Spleen (tissue), 11 donors: ENCODE results near the gene HACD2. TPM values are rescaled to one million over a fixed set of nuclear protein-coding genes. Genes with fewer than 3 reads are reported as not detected.
A peak's percentile ranks its signal among the peaks of the same experiment; 100 is the strongest.

Experiments
- DNase-seq: peaks from one replicate; pipeline ENCODE4 v3.0.0-alpha.2; 2020
- H3K27ac ChIP-seq, 8 donors: fragments of 200-600 bp; sonication (generic) in 7 of 8; 1 replicate in 4 of 8; 2 replicates in 4 of 8; pipeline versions ENCODE4 v1.5.0 to v1.8.0; 2016 to 2021; ENCODE audit warnings: inconsistent platforms in 4 of 8, mild to moderate bottlenecking in 4 of 8, moderate library complexity in 1 of 8
- H3K27me3 ChIP-seq, 7 donors: fragments of 200-600 bp; sonication (generic) in 6 of 7; replicated peaks in 1 of 7; 1 replicate in 4 of 7; 2 replicates in 3 of 7; pipeline versions ENCODE4 v1.5.0 to v1.8.0; 2016 to 2021; ENCODE audit warnings: inconsistent platforms in 3 of 7, mild to moderate bottlenecking in 1 of 7
- H3K36me3 ChIP-seq, 6 donors: fragments of 200-600 bp; sonication (generic) in 5 of 6; 1 replicate in 4 of 6; 2 replicates in 2 of 6; pipeline versions ENCODE4 v1.5.0 to v1.8.0; 2016 to 2021; ENCODE audit warnings: inconsistent platforms in 2 of 6
- H3K4me1 ChIP-seq, 6 donors: fragments of 200-600 bp; sonication (generic) in 5 of 6; 1 replicate in 3 of 6; 2 replicates in 3 of 6; pipeline versions ENCODE4 v1.5.0 to v1.8.0; 2016 to 2021; ENCODE audit warnings: inconsistent platforms in 3 of 6
- H3K4me3 ChIP-seq, 8 donors: fragments of 200-600 bp; sonication (generic) in 7 of 8; 1 replicate in 4 of 8; 2 replicates in 4 of 8; pipeline versions ENCODE4 v1.5.0 to v1.8.0; 2016 to 2021; ENCODE audit warnings: inconsistent platforms in 4 of 8, mild to moderate bottlenecking in 4 of 8, moderate library complexity in 2 of 8
- H3K9me3 ChIP-seq, 8 donors: fragments of 200-600 bp; sonication (generic) in 7 of 8; 1 replicate in 4 of 8; 2 replicates in 4 of 8; pipeline versions ENCODE4 v1.5.0 to v1.8.0; 2016 to 2021; ENCODE audit warnings: inconsistent platforms in 4 of 8
- POLR2A ChIP-seq, 3 donors: fragments of 450-650 bp; IDR thresholded peaks; one replicate each; pipeline ENCODE4 v1.5.1; 2017; ENCODE audit warnings: antibody characterized with exemption in 3 of 3, mild to moderate bottlenecking in 1 of 3
- POLR2AphosphoS5 ChIP-seq, 3 donors: sonication (generic); formaldehyde crosslinking; IDR thresholded peaks; one replicate each; pipeline ENCODE4 v1.5.1; 2017; ENCODE audit warnings: antibody characterized with exemption in 3 of 3
- WGBS, 5 donors: extraction: QIAGEN DNeasy Blood & Tissue Kit in 3 of 5; methylation state at CpG; one replicate each; pipeline versions ENCODE4 v1.1.5 to v1.1.7; 2013 to 2018; 5-methylcytosine and 5-hydroxymethylcytosine counted together
- intact Hi-C: fragments of 100-400 bp; cut with DNase I; formaldehyde crosslinking; loops from one replicate; pipeline ENCODE4 v1.15.0; 2023; ENCODE audit warnings: low total_unique reads
- polyA plus RNA-seq, 3 donors: library from polyadenylated mRNA; stranded (reverse); fragments of 200-250 nt; gene quantifications; one replicate each; pipeline ENCODE4 v1.2.1, GENCODE V29; 2013
- total RNA-seq, 7 donors: library from RNA; depleted of rRNA in 3 of 7; stranded (reverse); fragments of >200 nt in 3 of 7; fragmentation: NEBNext Ultra II Directional in 4 of 7; extraction: Animal tissue kit (Norgen Biotek cat#: 25700) in 4 of 7; gene quantifications; one replicate each; pipeline versions ENCODE4 v1.1.0 to v1.2.1, GENCODE V29; 2016 to 2021
- TF ChIP-seq, protein P1 (sequence below), 11 experiments: fragments of 200-600 bp in 7 of 11; fragments of 450-650 bp in 4 of 11; sonication (generic) in 4 of 11; IDR thresholded peaks in 8 of 11; conservative IDR thresholded peaks in 3 of 11; 1 replicate in 7 of 11; 2 replicates in 4 of 11; pipeline versions ENCODE4 v1.4.0 to v1.8.0; 2016 to 2021; ENCODE audit warnings: antibody characterized with exemption in 11 of 11, inconsistent platforms in 4 of 11, mild to moderate bottlenecking in 1 of 11
- donor health status: healthy with polysubstance abuse.
- donor health status: DM: no; HTN: no; CAD: no; lungs with moderate emphysema.
- donor health status: DM: no; HTN: no; CAD: no.
- donor health status: Bipolar disorder and iron deficiency.
- donor health status: healthy.
- donor health status: DM: no; HTN: no; CAD: no.
- donor health status: DM: yes; HTN: yes; CAD: no.

The HACD2 gene
- total and polyA plus RNA-seq, 10 donors = 6.0 to 26.6 (median 18.9) TPM

DNA sequence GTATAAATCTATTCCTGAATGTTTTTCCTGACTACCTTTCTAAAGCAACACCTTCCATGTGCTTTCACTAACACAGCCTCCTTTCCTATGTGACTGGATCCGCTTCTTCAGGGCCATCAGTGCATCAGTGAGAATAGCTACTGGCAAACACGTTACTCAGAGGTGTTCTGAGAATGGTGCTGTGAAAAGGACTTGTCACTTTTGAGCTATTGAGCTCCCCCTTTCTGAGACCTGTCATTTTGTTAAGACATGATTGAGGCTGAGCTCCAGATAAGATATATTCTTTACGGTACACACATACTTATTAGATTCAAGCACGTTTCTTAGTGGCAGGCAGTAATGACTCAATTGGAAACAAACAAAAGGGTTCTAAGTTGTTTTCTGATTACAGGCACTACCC, 90.9 kb downstream of the HACD2 start:
- intact Hi-C loops = loop anchor here (5.0 kb wide), 1 partner anchor 167 kb away; no protein-coding TSS in a partner anchor
- Histone ChIP-seq H3K9me3 (no peaks in the 10 kb centered on the region), H3K4me1 (peaks cover 0 to 9% (median 0%) of the 10 kb centered on the region in 6 donors), H3K4me3 (no peak overlapping the region), H3K27me3 (no peaks in the 10 kb centered on the region), H3K36me3 (peaks cover 0 to 75% (median 18%) of the 10 kb centered on the region in 6 donors), H3K27ac (no peak overlapping the region)
- DNase-seq = no peak
- TF ChIP-seq POLR2A (IDR thresholded peaks at IDR 0.05) (no peak), POLR2AphosphoS5 (IDR thresholded peaks at IDR 0.05) (no peak)
- TF ChIP-seq, protein P1, sequence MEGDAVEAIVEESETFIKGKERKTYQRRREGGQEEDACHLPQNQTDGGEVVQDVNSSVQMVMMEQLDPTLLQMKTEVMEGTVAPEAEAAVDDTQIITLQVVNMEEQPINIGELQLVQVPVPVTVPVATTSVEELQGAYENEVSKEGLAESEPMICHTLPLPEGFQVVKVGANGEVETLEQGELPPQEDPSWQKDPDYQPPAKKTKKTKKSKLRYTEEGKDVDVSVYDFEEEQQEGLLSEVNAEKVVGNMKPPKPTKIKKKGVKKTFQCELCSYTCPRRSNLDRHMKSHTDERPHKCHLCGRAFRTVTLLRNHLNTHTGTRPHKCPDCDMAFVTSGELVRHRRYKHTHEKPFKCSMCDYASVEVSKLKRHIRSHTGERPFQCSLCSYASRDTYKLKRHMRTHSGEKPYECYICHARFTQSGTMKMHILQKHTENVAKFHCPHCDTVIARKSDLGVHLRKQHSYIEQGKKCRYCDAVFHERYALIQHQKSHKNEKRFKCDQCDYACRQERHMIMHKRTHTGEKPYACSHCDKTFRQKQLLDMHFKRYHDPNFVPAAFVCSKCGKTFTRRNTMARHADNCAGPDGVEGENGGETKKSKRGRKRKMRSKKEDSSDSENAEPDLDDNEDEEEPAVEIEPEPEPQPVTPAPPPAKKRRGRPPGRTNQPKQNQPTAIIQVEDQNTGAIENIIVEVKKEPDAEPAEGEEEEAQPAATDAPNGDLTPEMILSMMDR (IDR thresholded peaks at IDR 0.05 in 8 of 11, conservative IDR thresholded peaks at IDR 0.05 in 3 of 11) = no peak
- WGBS, 5 donors = 82 to 92% (median 90%) methylated on average over 4 of the region's 4 CpGs

DNA sequence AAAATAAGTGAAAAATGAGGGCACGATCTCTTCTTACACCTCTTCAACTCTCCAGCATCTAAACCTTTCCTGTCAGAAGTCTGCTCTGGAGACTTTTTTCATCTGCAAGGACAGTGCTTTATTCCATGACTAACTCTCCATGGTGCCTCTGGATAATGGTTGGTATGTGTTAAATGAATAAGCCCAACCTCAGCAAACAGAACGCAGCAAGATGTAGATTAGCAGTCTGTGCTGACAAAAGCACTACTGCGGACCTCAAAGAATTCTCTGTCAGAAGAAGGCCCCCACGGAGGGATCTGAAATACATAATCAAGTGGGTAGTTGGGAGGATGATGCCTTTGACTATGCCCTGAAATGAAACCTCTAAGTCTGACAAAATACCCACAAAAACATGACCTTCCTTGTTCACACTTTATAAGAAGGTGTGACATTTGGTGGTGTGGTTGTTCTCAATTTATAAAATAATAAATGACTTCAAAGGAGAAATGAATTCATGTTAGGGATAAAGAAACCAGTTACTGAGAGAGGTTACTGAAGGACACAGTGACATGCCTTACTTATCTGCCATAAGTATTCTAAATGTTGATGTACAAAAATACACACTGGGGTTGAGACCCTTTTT, 92.8 kb downstream of the HACD2 start:
- Histone ChIP-seq H3K9me3 (no peaks in the 10 kb centered on the region), H3K36me3 (peaks cover 0 to 57% (median 7%) of the 10 kb centered on the region in 6 donors), H3K4me3 (no peak overlapping the region), H3K27ac (no peak overlapping the region), H3K4me1 (peaks cover 0 to 9% (median 0%) of the 10 kb centered on the region in 6 donors), H3K27me3 (no peaks in the 10 kb centered on the region)
- WGBS, 5 donors = 77 to 91% (median 90%) methylated on average over 4 of the region's 4 CpGs
- intact Hi-C loops = loop anchor here (5.0 kb wide), 1 partner anchor 165 kb away; no protein-coding TSS in a partner anchor
- TF ChIP-seq POLR2A (IDR thresholded peaks at IDR 0.05) (no peak), POLR2AphosphoS5 (IDR thresholded peaks at IDR 0.05) (no peak)
- TF ChIP-seq, protein P1 (IDR thresholded peaks at IDR 0.05 in 8 of 11, conservative IDR thresholded peaks at IDR 0.05 in 3 of 11) = no peak
- DNase-seq = no peak

DNA sequence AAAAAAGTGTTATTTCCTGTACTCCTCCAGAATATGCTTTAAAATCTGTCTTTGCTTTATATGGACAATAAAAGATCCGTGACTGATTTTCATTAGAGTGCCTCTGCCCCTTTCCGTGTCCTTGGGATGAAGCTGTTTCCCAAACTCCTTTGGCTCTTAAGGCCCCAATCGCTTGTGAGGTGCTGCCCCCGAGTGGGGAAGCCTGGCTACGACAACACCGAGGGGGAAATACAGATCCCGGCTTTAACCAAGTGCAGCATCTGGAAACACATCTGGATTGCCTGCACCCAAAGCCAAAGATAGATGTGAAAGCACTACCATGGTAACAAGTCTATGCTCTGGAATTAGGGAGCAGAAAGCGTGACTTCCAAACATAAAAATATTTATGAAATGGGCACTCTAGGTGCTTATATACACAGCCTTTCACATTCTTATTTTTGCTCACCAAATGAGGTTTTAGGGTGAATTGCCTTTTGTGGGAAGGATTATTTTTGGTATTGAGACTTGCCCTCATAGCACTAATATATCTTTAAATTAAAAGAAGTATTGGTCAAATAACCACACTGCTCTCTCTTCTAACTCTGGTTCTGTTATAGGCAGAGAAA, 95.4 kb downstream of the HACD2 start:
- Histone ChIP-seq H3K36me3 (peaks cover 0 to 31% (median 4%) of the 10 kb centered on the region in 6 donors), H3K27ac (no peak overlapping the region), H3K9me3 (no peaks in the 10 kb centered on the region), H3K27me3 (no peaks in the 10 kb centered on the region), H3K4me1 (peaks cover 0 to 9% (median 0%) of the 10 kb centered on the region in 6 donors), H3K4me3 (no peak overlapping the region)
- 10 to 22% (median 15%) methylated on average over 8 of the region's 8 CpGs for whole genome bisulfite sequencing, 5 donors
- intact Hi-C loops = loop anchor here (5.0 kb wide), 1 partner anchor 162 kb away; no protein-coding TSS in a partner anchor
- no peak for DNase-seq
- TF ChIP-seq POLR2AphosphoS5 (IDR thresholded peaks at IDR 0.05) (no peak), POLR2A (IDR thresholded peaks at IDR 0.05) (no peak)
- TF ChIP-seq, protein P1 (IDR thresholded peaks at IDR 0.05 in 8 of 11, conservative IDR thresholded peaks at IDR 0.05 in 3 of 11) = peak; percentile 36 to 86 (median 77)
